Amniotic stem cell (primary cell): ENCODE results near the gene GMDS.

Experiments used
- DNase-seq: peaks from one replicate; lab custom pipeline; 2025; lab: John Stamatoyannopoulos, UW

GMDS gene

GRCh38 chr6:2205396-2205795, 40.0 kb downstream of the GMDS start:
- DNase-seq = no peak

- no peak for DNase-seq
Observed at GRCh38 chr6:2204272-2204671, 41.1 kb downstream of the GMDS start.

- DNase-seq = no peak
Observed at GRCh38 chr6:2203264-2203663, 42.1 kb downstream of the GMDS start.

GRCh38 chr6:2197984-2198383, 47.4 kb downstream of the GMDS start:
- no peak for DNase-seq

GRCh38 chr6:2197177-2197671, 48.2 kb downstream of the GMDS start:
- no peak for DNase-seq

GRCh38 chr6:2196079-2196679, 49.2 kb downstream of the GMDS start:
- DNase-seq = peak; percentile 51

GRCh38 chr6:2194643-2195042, 50.8 kb downstream of the GMDS start:
- DNase-seq = no peak

- no peak for DNase-seq
Observed at GRCh38 chr6:2193931-2194330, 51.5 kb downstream of the GMDS start.

GRCh38 chr6:2192976-2193375, 52.4 kb downstream of the GMDS start:
- DNase-seq = no peak

GRCh38 chr6:2191390-2191740, 54.0 kb downstream of the GMDS start:
- DNase-seq = no peak

- DNase-seq = no peak
Observed at GRCh38 chr6:2190661-2191389, 54.6 kb downstream of the GMDS start.

GRCh38 chr6:2188856-2189384, 56.5 kb downstream of the GMDS start:
- DNase-seq = no peak

- no peak for DNase-seq
Observed at GRCh38 chr6:2188397-2188796, 57.0 kb downstream of the GMDS start.

- DNase-seq = no peak
Observed at GRCh38 chr6:2187826-2188225, 57.6 kb downstream of the GMDS start.

GRCh38 chr6:2186516-2186915, 58.9 kb downstream of the GMDS start:
- DNase-seq = no peak

- no peak for DNase-seq
Observed at GRCh38 chr6:2185466-2185865, 59.9 kb downstream of the GMDS start.

GRCh38 chr6:2184700-2185455, 60.5 kb downstream of the GMDS start:
- DNase-seq = no peak

- no peak for DNase-seq
Observed at GRCh38 chr6:2183752-2184151, 61.7 kb downstream of the GMDS start.

- DNase-seq = no peak
Observed at GRCh38 chr6:2183246-2183645, 62.2 kb downstream of the GMDS start.

- DNase-seq = no peak
Observed at GRCh38 chr6:2182251-2182650, 63.2 kb downstream of the GMDS start.

- no peak for DNase-seq
Observed at GRCh38 chr6:2181567-2181966, 63.8 kb downstream of the GMDS start.

- DNase-seq = no peak
Observed at GRCh38 chr6:2179950-2180349, 65.5 kb downstream of the GMDS start.

- DNase-seq = no peak
Observed at GRCh38 chr6:2179241-2179640, 66.2 kb downstream of the GMDS start.
